H1 (cell line): ENCODE data around the gene TTC34.
"Not testable (repeated sequence)": the region's sequence is repeated elsewhere in the genome, so short reads cannot be mapped to it uniquely, and the experiment has no call there.

Experiments used
- BCL11A ChIP-seq, 2 experiments: IDR thresholded peaks; one replicate each; pipeline ENCODE4 v1.6.1; 2011; ENCODE audit warnings: low read depth in 2 of 2, low read length in 2 of 2, mild to moderate bottlenecking in 2 of 2
- CEBPB ChIP-seq: IDR thresholded peaks from 2 replicates; pipeline ENCODE4 v1.6.1; 2012; ENCODE audit warnings: low read depth, low read length
- CREB1 ChIP-seq: IDR thresholded peaks from 2 replicates; pipeline ENCODE4 v1.6.1; 2012; ENCODE audit warnings: inconsistent platforms
- POLR2A ChIP-seq, 2 experiments: IDR thresholded peaks; 1 replicate in 1 of 2; 2 replicates in 1 of 2; pipeline ENCODE4 v1.6.1; 2011; ENCODE audit warnings: low read depth in 2 of 2, low read length in 2 of 2, mild to moderate bottlenecking in 2 of 2; ENCODE audit errors: control extremely low read depth in 1 of 2
- POLR2AphosphoS5 ChIP-seq: IDR thresholded peaks from 2 replicates; pipeline ENCODE4 v1.6.1; 2011; ENCODE audit warnings: low read depth, low read length
- RFX5 ChIP-seq: IDR thresholded peaks from 2 replicates; pipeline ENCODE4 v1.6.1; 2011; ENCODE audit warnings: low read depth, low read length, improper control_type of control experiment, borderline replicate concordance
- SIN3A ChIP-seq, 2 experiments: IDR thresholded peaks in 1 of 2; conservative IDR thresholded peaks in 1 of 2; 2 replicates each; pipeline ENCODE4 v1.6.1; 2011 to 2012; ENCODE audit warnings: low read length in 2 of 2, improper control_type of control experiment in 1 of 2, low read depth in 1 of 2, mild to moderate bottlenecking in 1 of 2
- SRF ChIP-seq: IDR thresholded peaks from 2 replicates; pipeline ENCODE4 v1.6.1; 2011; ENCODE audit warnings: mild to moderate bottlenecking, low read depth, low read length, moderate library complexity
- TAF1 ChIP-seq: IDR thresholded peaks from 2 replicates; pipeline ENCODE4 v1.6.1; 2011; ENCODE audit warnings: mild to moderate bottlenecking, low read depth, low read length
- ZNF274 ChIP-seq: IDR thresholded peaks from 2 replicates; pipeline ENCODE4 v1.7.0; 2012; ENCODE audit warnings: low read length, borderline replicate concordance; ENCODE audit errors: extremely low read depth
- TF ChIP-seq, protein P1 (sequence below), 3 experiments: IDR thresholded peaks; 1 replicate in 2 of 3; 2 replicates in 1 of 3; pipeline versions ENCODE4 v1.5.1 to v1.6.1; 2011; ENCODE audit warnings: low read length in 3 of 3, mild to moderate bottlenecking in 3 of 3, inconsistent platforms in 2 of 3, low read depth in 1 of 3, moderate library complexity in 1 of 3; ENCODE audit not compliant: insufficient read depth in 1 of 3; ENCODE audit errors: control extremely low read depth in 1 of 3
- TF ChIP-seq, protein P2 (sequence below): IDR thresholded peaks from 2 replicates; pipeline ENCODE4 v1.6.1; 2011; ENCODE audit warnings: low read length, improper control_type of control experiment
- TF ChIP-seq, protein P3 (sequence below): fragments of 300-600 bp; sonication (generic); IDR thresholded peaks from 2 replicates; pipeline ENCODE4 v1.7.1; 2012; ENCODE audit warnings: low read length, moderate library complexity, mild to moderate bottlenecking, inconsistent platforms; ENCODE audit not compliant: insufficient replicate concordance

DNA sequence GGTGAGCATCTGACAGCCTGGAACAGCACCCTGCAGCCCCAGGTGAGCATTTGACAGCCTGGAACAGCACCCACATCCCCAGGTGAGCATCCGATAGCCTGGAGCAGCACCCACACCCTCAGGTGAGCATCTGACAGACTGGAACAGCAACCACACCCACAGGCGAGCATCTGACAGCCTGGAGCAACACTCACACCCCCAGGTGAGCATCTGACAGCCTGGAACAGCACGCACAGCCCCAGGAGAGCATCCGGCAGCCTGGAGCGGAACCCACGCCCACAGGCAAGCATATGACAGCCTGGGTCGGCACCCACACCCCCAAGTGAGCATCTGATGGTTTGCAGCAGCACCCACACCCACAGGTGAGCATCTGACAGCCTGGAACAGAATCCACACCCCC lies 117.5 kb downstream of the TTC34 start:
- TF ChIP-seq ZNF274; SRF; TAF1; POLR2A (IDR thresholded peaks at IDR 0.05; ENCODE audit: control extremely low read depth in 1 of 2, low read depth in 2 of 2, low read length in 2 of 2); POLR2AphosphoS5; RFX5; BCL11A (IDR thresholded peaks at IDR 0.05; ENCODE audit: low read depth in 2 of 2, low read length in 2 of 2); CEBPB; SIN3A (conservative IDR thresholded peaks at IDR 0.05 in 1 of 2, IDR thresholded peaks at IDR 0.05 in 1 of 2; ENCODE audit: low read depth in 1 of 2, low read length in 2 of 2); CREB1: not testable (repeated sequence)
- TF ChIP-seq, protein P1, sequence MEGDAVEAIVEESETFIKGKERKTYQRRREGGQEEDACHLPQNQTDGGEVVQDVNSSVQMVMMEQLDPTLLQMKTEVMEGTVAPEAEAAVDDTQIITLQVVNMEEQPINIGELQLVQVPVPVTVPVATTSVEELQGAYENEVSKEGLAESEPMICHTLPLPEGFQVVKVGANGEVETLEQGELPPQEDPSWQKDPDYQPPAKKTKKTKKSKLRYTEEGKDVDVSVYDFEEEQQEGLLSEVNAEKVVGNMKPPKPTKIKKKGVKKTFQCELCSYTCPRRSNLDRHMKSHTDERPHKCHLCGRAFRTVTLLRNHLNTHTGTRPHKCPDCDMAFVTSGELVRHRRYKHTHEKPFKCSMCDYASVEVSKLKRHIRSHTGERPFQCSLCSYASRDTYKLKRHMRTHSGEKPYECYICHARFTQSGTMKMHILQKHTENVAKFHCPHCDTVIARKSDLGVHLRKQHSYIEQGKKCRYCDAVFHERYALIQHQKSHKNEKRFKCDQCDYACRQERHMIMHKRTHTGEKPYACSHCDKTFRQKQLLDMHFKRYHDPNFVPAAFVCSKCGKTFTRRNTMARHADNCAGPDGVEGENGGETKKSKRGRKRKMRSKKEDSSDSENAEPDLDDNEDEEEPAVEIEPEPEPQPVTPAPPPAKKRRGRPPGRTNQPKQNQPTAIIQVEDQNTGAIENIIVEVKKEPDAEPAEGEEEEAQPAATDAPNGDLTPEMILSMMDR (IDR thresholded peaks at IDR 0.05; ENCODE audit: control extremely low read depth in 1 of 3, insufficient read depth in 1 of 3, low read depth in 1 of 3, low read length in 3 of 3), result not testable (repeated sequence)
- TF ChIP-seq, protein P2, sequence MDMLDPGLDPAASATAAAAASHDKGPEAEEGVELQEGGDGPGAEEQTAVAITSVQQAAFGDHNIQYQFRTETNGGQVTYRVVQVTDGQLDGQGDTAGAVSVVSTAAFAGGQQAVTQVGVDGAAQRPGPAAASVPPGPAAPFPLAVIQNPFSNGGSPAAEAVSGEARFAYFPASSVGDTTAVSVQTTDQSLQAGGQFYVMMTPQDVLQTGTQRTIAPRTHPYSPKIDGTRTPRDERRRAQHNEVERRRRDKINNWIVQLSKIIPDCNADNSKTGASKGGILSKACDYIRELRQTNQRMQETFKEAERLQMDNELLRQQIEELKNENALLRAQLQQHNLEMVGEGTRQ, result not testable (repeated sequence)
- TF ChIP-seq, protein P3, sequence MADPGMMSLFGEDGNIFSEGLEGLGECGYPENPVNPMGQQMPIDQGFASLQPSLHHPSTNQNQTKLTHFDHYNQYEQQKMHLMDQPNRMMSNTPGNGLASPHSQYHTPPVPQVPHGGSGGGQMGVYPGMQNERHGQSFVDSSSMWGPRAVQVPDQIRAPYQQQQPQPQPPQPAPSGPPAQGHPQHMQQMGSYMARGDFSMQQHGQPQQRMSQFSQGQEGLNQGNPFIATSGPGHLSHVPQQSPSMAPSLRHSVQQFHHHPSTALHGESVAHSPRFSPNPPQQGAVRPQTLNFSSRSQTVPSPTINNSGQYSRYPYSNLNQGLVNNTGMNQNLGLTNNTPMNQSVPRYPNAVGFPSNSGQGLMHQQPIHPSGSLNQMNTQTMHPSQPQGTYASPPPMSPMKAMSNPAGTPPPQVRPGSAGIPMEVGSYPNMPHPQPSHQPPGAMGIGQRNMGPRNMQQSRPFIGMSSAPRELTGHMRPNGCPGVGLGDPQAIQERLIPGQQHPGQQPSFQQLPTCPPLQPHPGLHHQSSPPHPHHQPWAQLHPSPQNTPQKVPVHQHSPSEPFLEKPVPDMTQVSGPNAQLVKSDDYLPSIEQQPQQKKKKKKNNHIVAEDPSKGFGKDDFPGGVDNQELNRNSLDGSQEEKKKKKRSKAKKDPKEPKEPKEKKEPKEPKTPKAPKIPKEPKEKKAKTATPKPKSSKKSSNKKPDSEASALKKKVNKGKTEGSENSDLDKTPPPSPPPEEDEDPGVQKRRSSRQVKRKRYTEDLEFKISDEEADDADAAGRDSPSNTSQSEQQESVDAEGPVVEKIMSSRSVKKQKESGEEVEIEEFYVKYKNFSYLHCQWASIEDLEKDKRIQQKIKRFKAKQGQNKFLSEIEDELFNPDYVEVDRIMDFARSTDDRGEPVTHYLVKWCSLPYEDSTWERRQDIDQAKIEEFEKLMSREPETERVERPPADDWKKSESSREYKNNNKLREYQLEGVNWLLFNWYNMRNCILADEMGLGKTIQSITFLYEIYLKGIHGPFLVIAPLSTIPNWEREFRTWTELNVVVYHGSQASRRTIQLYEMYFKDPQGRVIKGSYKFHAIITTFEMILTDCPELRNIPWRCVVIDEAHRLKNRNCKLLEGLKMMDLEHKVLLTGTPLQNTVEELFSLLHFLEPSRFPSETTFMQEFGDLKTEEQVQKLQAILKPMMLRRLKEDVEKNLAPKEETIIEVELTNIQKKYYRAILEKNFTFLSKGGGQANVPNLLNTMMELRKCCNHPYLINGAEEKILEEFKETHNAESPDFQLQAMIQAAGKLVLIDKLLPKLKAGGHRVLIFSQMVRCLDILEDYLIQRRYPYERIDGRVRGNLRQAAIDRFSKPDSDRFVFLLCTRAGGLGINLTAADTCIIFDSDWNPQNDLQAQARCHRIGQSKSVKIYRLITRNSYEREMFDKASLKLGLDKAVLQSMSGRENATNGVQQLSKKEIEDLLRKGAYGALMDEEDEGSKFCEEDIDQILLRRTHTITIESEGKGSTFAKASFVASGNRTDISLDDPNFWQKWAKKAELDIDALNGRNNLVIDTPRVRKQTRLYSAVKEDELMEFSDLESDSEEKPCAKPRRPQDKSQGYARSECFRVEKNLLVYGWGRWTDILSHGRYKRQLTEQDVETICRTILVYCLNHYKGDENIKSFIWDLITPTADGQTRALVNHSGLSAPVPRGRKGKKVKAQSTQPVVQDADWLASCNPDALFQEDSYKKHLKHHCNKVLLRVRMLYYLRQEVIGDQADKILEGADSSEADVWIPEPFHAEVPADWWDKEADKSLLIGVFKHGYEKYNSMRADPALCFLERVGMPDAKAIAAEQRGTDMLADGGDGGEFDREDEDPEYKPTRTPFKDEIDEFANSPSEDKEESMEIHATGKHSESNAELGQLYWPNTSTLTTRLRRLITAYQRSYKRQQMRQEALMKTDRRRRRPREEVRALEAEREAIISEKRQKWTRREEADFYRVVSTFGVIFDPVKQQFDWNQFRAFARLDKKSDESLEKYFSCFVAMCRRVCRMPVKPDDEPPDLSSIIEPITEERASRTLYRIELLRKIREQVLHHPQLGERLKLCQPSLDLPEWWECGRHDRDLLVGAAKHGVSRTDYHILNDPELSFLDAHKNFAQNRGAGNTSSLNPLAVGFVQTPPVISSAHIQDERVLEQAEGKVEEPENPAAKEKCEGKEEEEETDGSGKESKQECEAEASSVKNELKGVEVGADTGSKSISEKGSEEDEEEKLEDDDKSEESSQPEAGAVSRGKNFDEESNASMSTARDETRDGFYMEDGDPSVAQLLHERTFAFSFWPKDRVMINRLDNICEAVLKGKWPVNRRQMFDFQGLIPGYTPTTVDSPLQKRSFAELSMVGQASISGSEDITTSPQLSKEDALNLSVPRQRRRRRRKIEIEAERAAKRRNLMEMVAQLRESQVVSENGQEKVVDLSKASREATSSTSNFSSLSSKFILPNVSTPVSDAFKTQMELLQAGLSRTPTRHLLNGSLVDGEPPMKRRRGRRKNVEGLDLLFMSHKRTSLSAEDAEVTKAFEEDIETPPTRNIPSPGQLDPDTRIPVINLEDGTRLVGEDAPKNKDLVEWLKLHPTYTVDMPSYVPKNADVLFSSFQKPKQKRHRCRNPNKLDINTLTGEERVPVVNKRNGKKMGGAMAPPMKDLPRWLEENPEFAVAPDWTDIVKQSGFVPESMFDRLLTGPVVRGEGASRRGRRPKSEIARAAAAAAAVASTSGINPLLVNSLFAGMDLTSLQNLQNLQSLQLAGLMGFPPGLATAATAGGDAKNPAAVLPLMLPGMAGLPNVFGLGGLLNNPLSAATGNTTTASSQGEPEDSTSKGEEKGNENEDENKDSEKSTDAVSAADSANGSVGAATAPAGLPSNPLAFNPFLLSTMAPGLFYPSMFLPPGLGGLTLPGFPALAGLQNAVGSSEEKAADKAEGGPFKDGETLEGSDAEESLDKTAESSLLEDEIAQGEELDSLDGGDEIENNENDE, result not testable (repeated sequence)
